Stimulated activated memory B cell treated with anti-CD40 and anti-IgM and Interleukin-4, amounts not matched to agents 10 μg/mL and 1 μg/mL and 100 μg/mL, for 72 hours (primary cell): ENCODE results near the gene NEK9.
"Not testable (repeated sequence)": the region's sequence is repeated elsewhere in the genome, so short reads cannot be mapped to it uniquely, and the experiment has no call there.

Experiments
- ATAC-seq: fragments of 150-1000 bp; cut with Tn5 transposase; 2 replicates; pipeline ENCODE4 v1.10.0; 2021
- H3K27ac Mint-ChIP-seq: one replicate; pipeline ENCODE4 v1.8.0; 2022; ENCODE audit warnings: mild to moderate bottlenecking, mixed read lengths
- H3K27me3 Mint-ChIP-seq: one replicate; pipeline ENCODE4 v1.8.0; 2022; ENCODE audit warnings: mixed read lengths
- H3K36me3 Mint-ChIP-seq: one replicate; pipeline ENCODE4 v1.8.0; 2022; ENCODE audit warnings: mixed read lengths
- H3K4me1 Mint-ChIP-seq: one replicate; pipeline ENCODE4 v1.8.0; 2022; ENCODE audit warnings: mixed read lengths
- H3K4me3 Mint-ChIP-seq: one replicate; pipeline ENCODE4 v1.8.0; 2022; ENCODE audit warnings: mild to moderate bottlenecking, moderate library complexity, mixed read lengths
- H3K9me3 Mint-ChIP-seq: one replicate; pipeline ENCODE4 v1.8.0; 2022; ENCODE audit warnings: mixed read lengths

Gene NEK9

GRCh38 chr14:75155169-75155568, 28.3 kb upstream of the NEK9 start:
- Mint-ChIP-seq H3K36me3 (peaks cover 17% of the 10 kb centered on the region), H3K27ac (no peak overlapping the region), H3K27me3 (no peaks in the 10 kb centered on the region), H3K4me1 (peaks cover 30% of the 10 kb centered on the region), H3K9me3 (no peaks in the 10 kb centered on the region), H3K4me3 (no peak overlapping the region)
- no peak for ATAC-seq

GRCh38 chr14:75153295-75153694, 26.4 kb upstream of the NEK9 start:
- Mint-ChIP-seq H3K4me1 (peaks cover 22% of the 10 kb centered on the region), H3K36me3 (peaks cover 31% of the 10 kb centered on the region), H3K9me3 (no peaks in the 10 kb centered on the region), H3K4me3 (no peak overlapping the region), H3K27me3 (no peaks in the 10 kb centered on the region), H3K27ac (no peak overlapping the region)
- no peak for ATAC-seq

- H3K36me3 Mint-ChIP-seq = peaks cover 38% of the 10 kb centered on the region
These were observed 25.0 kb upstream of the NEK9 start for GRCh38 chr14:75151851-75152250.

GRCh38 chr14:75150637-75151036, 23.8 kb upstream of the NEK9 start:
- not testable (repeated sequence) for H3K27ac Mint-ChIP-seq, H3K4me3 Mint-ChIP-seq, H3K27me3 Mint-ChIP-seq, H3K9me3 Mint-ChIP-seq, ATAC-seq
- Mint-ChIP-seq H3K4me1 (peaks cover 21% of the 10 kb centered on the region), H3K36me3 (peaks cover 47% of the 10 kb centered on the region)

More at GRCh38 chr14:75151851-75152250, 25.0 kb upstream of the NEK9 start:
- Mint-ChIP-seq H3K4me3 (no peak overlapping the region), H3K9me3 (no peaks in the 10 kb centered on the region), H3K27ac (no peak overlapping the region), H3K27me3 (no peaks in the 10 kb centered on the region), H3K4me1 (peaks cover 20% of the 10 kb centered on the region)
- no peak for ATAC-seq

- Mint-ChIP-seq H3K4me3 (no peak overlapping the region), H3K9me3 (no peaks in the 10 kb centered on the region), H3K27ac (no peak overlapping the region), H3K4me1 (peaks cover 20% of the 10 kb centered on the region), H3K27me3 (no peaks in the 10 kb centered on the region), H3K36me3 (peaks cover 51% of the 10 kb centered on the region)
- ATAC-seq = no peak
These were observed 23.3 kb upstream of the NEK9 start for GRCh38 chr14:75150150-75150549.

GRCh38 chr14:75147423-75148071, 20.7 kb upstream of the NEK9 start:
- Mint-ChIP-seq H3K27me3 (no peaks in the 10 kb centered on the region), H3K36me3 (peaks cover 61% of the 10 kb centered on the region), H3K9me3 (no peaks in the 10 kb centered on the region), H3K27ac (no peak overlapping the region), H3K4me3 (no peak overlapping the region), H3K4me1 (peaks cover 30% of the 10 kb centered on the region)
- no peak for ATAC-seq

- H3K9me3 Mint-ChIP-seq = no peaks in the 10 kb centered on the region
- no peaks in the 10 kb centered on the region for H3K27me3 Mint-ChIP-seq
- no peak overlapping the region for H3K4me3 Mint-ChIP-seq
- H3K36me3 Mint-ChIP-seq = peaks cover 52% of the 10 kb centered on the region
- H3K4me1 Mint-ChIP-seq = peaks cover 53% of the 10 kb centered on the region
- no peak overlapping the region for H3K27ac Mint-ChIP-seq
- no peak for ATAC-seq
These were observed 18.1 kb upstream of the NEK9 start for GRCh38 chr14:75144944-75145343.

GRCh38 chr14:75143761-75144527, 17.1 kb upstream of the NEK9 start:
- no peak overlapping the region for H3K4me3 Mint-ChIP-seq
- peaks cover 42% of the 10 kb centered on the region for H3K36me3 Mint-ChIP-seq
- H3K27ac Mint-ChIP-seq = no peak overlapping the region
- ATAC-seq = no peak
- no peaks in the 10 kb centered on the region for H3K9me3 Mint-ChIP-seq
- H3K4me1 Mint-ChIP-seq = peaks cover 55% of the 10 kb centered on the region
- H3K27me3 Mint-ChIP-seq = no peaks in the 10 kb centered on the region

- peak overlapping the region; percentile 78 for H3K27ac Mint-ChIP-seq
These were observed 15.6 kb upstream of the NEK9 start for GRCh38 chr14:75142494-75142893.

GRCh38 chr14:75141967-75142366, 15.1 kb upstream of the NEK9 start:
- peak overlapping the region; percentile 78 for H3K27ac Mint-ChIP-seq
- no peak for ATAC-seq
- H3K36me3 Mint-ChIP-seq = peaks cover 39% of the 10 kb centered on the region

More at GRCh38 chr14:75142494-75142893, 15.6 kb upstream of the NEK9 start:
- no peaks in the 10 kb centered on the region for H3K27me3 Mint-ChIP-seq
- peaks cover 67% of the 10 kb centered on the region for H3K4me1 Mint-ChIP-seq
- no peak overlapping the region for H3K4me3 Mint-ChIP-seq
- no peak for ATAC-seq
- no peaks in the 10 kb centered on the region for H3K9me3 Mint-ChIP-seq
- H3K36me3 Mint-ChIP-seq = peaks cover 42% of the 10 kb centered on the region

GRCh38 chr14:75141062-75141461, 14.2 kb upstream of the NEK9 start:
- H3K9me3 Mint-ChIP-seq = no peaks in the 10 kb centered on the region
- peaks cover 60% of the 10 kb centered on the region for H3K4me1 Mint-ChIP-seq
- H3K4me3 Mint-ChIP-seq = no peak overlapping the region
- peak overlapping the region; percentile 78 for H3K27ac Mint-ChIP-seq
- ATAC-seq = no peak
- H3K36me3 Mint-ChIP-seq = peaks cover 31% of the 10 kb centered on the region
- H3K27me3 Mint-ChIP-seq = no peaks in the 10 kb centered on the region

More at GRCh38 chr14:75141967-75142366, 15.1 kb upstream of the NEK9 start:
- no peaks in the 10 kb centered on the region for H3K27me3 Mint-ChIP-seq
- peaks cover 67% of the 10 kb centered on the region for H3K4me1 Mint-ChIP-seq
- H3K4me3 Mint-ChIP-seq = no peak overlapping the region
- no peaks in the 10 kb centered on the region for H3K9me3 Mint-ChIP-seq

- H3K27ac Mint-ChIP-seq = peak overlapping the region; percentile 78
- peaks cover 32% of the 10 kb centered on the region for H3K36me3 Mint-ChIP-seq
- H3K27me3 Mint-ChIP-seq = no peaks in the 10 kb centered on the region
- H3K4me3 Mint-ChIP-seq = no peak overlapping the region
- H3K9me3 Mint-ChIP-seq = no peaks in the 10 kb centered on the region
- ATAC-seq = no peak
- peaks cover 59% of the 10 kb centered on the region for H3K4me1 Mint-ChIP-seq
These were observed 13.8 kb upstream of the NEK9 start for GRCh38 chr14:75140620-75141019.

GRCh38 chr14:75139185-75139584, 12.3 kb upstream of the NEK9 start:
- H3K4me1 Mint-ChIP-seq = peaks cover 50% of the 10 kb centered on the region
- H3K9me3 Mint-ChIP-seq = no peaks in the 10 kb centered on the region
- H3K27me3 Mint-ChIP-seq = no peaks in the 10 kb centered on the region
- peak overlapping the region; percentile 61 for H3K27ac Mint-ChIP-seq
- no peak overlapping the region for H3K4me3 Mint-ChIP-seq
- peaks cover 33% of the 10 kb centered on the region for H3K36me3 Mint-ChIP-seq
- ATAC-seq = no peak

- Mint-ChIP-seq H3K4me3 (no peak overlapping the region), H3K27ac (peak overlapping the region; percentile 61), H3K4me1 (peaks cover 50% of the 10 kb centered on the region), H3K36me3 (peaks cover 36% of the 10 kb centered on the region), H3K9me3 (no peaks in the 10 kb centered on the region), H3K27me3 (no peaks in the 10 kb centered on the region)
- ATAC-seq = peak; percentile 47
These were observed 11.6 kb upstream of the NEK9 start for GRCh38 chr14:75138492-75138891.

GRCh38 chr14:75134644-75135043, 7.8 kb upstream of the NEK9 start:
- no peaks in the 10 kb centered on the region for H3K9me3 Mint-ChIP-seq
- H3K4me1 Mint-ChIP-seq = peaks cover 19% of the 10 kb centered on the region
- peaks cover 31% of the 10 kb centered on the region for H3K36me3 Mint-ChIP-seq
- no peaks in the 10 kb centered on the region for H3K27me3 Mint-ChIP-seq
- no peak for ATAC-seq
- no peak overlapping the region for H3K27ac Mint-ChIP-seq
- no peak overlapping the region for H3K4me3 Mint-ChIP-seq

- H3K4me1 Mint-ChIP-seq = peaks cover 11% of the 10 kb centered on the region
- H3K27me3 Mint-ChIP-seq = no peaks in the 10 kb centered on the region
- no peak for ATAC-seq
- H3K27ac Mint-ChIP-seq = no peak overlapping the region
- no peaks in the 10 kb centered on the region for H3K9me3 Mint-ChIP-seq
- H3K36me3 Mint-ChIP-seq = peaks cover 31% of the 10 kb centered on the region
- no peak overlapping the region for H3K4me3 Mint-ChIP-seq
These were observed 6.7 kb upstream of the NEK9 start for GRCh38 chr14:75133597-75133996.
